HG03066 (cell line): Measurements from ENCODE around the gene EPHA2.

ENCODE experiments used
- ATAC-seq: cut with Tn5 transposase; IDR thresholded peaks from one replicate; pipeline ENCODE4 v1.9.1; 2021; ENCODE audit warnings: low read depth; ENCODE audit not compliant: unreplicated experiment

Gene EPHA2

GRCh38 chr1:16077406-16078245 lies 78.2 kb downstream of the EPHA2 start:
- ATAC-seq, result no peak

- ATAC-seq, result no peak
Measured at GRCh38 chr1:16076865-16077238, 79.0 kb downstream of the EPHA2 start.

- no peak for ATAC-seq
Measured at GRCh38 chr1:16076031-16076864, 79.6 kb downstream of the EPHA2 start.

GRCh38 chr1:16075337-16076030 lies 80.4 kb downstream of the EPHA2 start:
- no peak for ATAC-seq
